Measurements from ENCODE around the gene MBP. TPM values are rescaled to one million over a fixed set of nuclear protein-coding genes. Genes with fewer than 3 reads are reported as not detected.

MBP gene
- total RNA-seq, 1 donor from 2014 or later, result 90.6 TPM

DNA sequence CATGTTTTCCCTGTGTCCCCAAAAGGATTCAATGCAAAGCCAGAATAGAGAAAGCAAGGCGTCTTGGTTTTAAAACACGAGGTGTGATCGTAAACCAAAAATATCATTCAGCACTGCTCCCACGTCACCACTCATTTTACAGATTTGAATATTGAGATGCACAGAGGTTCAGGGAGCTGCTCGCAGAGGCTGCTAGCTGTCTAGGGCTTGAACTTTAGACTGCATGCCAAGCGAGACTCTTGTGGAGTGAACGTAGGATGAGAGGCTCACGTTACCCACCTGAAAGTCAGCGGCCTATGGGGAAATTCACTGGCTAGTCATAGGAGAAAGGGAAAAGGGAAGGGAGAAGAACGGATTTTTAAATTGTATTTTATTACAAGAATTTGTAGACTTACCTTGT lies 130.1 kb downstream of the MBP start:
- H3K9me3 ChIP-seq, result no peaks in the 10 kb centered on the region
- TF ChIP-seq CTCF (IDR thresholded peaks at IDR 0.05), result no peak

DNA sequence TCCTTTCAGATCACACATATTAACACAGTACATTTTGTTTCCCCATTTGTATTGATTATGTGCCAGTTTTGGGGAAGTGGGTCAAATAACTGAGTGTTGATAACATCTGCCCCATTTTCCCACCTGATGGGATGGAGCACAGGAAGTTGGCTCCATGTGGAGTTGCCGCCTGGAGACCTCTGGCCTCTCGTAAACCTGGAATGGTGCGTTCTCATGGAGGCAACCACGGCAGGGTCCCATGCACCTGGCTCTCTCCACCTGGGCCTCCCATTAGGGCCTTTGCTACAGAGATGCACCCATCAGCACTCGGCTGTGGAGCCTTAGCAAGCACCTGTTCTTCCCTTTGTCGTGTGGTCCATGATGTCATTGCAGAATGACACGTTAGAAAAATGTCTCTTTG lies 130.6 kb downstream of the MBP start:
- Histone ChIP-seq H3K27ac (no peak overlapping the region), H3K9me3 (no peaks in the 10 kb centered on the region), H3K27me3 (ENCODE audit: low read depth) (no peaks in the 10 kb centered on the region), H3K4me1 (peaks cover 31% of the 10 kb centered on the region), H3K4me3 (no peak overlapping the region), H3K36me3 (no peaks in the 10 kb centered on the region)
- intact Hi-C loops (cut with DNase I), result no loop called here
- ATAC-seq (no peak), DNase-seq (no peak)
- no peak for TF ChIP-seq CTCF (IDR thresholded peaks at IDR 0.05)

More for the DNA sequence above, 130.1 kb downstream of the MBP start:
- Histone ChIP-seq H3K27me3 (ENCODE audit: low read depth) (no peaks in the 10 kb centered on the region), H3K27ac (no peak overlapping the region), H3K4me3 (no peak overlapping the region), H3K4me1 (peaks cover 36% of the 10 kb centered on the region), H3K36me3 (no peaks in the 10 kb centered on the region)
- DNase-seq, result no peak
- no peak for ATAC-seq
- intact Hi-C loops (cut with DNase I), result no loop called here

GRCh38 chr18:77001041-77001440 lies 131.5 kb downstream of the MBP start:
- ATAC-seq, result peak; percentile 13 to 18
- Histone ChIP-seq H3K4me3 (no peak overlapping the region), H3K27ac (no peak overlapping the region), H3K27me3 (ENCODE audit: low read depth) (no peaks in the 10 kb centered on the region), H3K36me3 (no peaks in the 10 kb centered on the region), H3K4me1 (peaks cover 23% of the 10 kb centered on the region), H3K9me3 (no peaks in the 10 kb centered on the region)
- intact Hi-C loops (cut with DNase I), result no loop called here
- DNase-seq, result peak; percentile 46
- no peak for TF ChIP-seq CTCF (IDR thresholded peaks at IDR 0.05)

DNA sequence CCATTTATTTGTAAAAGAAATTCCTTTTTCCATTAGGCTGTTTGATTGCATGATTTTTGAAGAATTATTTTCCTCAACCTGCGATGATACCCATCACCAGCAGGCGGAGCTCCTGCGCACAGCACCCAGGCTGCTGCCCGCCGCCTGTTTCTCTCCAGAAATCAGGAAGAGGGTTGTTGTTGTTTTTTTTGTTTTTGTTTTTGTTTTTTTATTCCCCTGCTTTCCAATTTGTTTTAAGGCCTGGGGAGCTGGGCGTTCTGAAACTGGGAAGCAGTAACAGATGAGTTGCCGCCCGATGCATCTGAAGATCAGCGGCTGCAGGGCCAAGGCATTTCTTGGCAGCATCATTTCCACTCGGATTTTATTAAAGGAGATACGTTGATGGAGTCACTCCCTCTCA lies 132.1 kb downstream of the MBP start:
- peak; percentile 97 for TF ChIP-seq CTCF (IDR thresholded peaks at IDR 0.05)
- ATAC-seq, result peak in 1 of 2 donors; percentile 57
- Histone ChIP-seq H3K4me3 (peak overlapping the region; percentile 25), H3K36me3 (no peaks in the 10 kb centered on the region), H3K27ac (no peak overlapping the region), H3K27me3 (ENCODE audit: low read depth) (no peaks in the 10 kb centered on the region), H3K9me3 (no peaks in the 10 kb centered on the region), H3K4me1 (peaks cover 18% of the 10 kb centered on the region)
- intact Hi-C loops (cut with DNase I), result no loop called here
- peak; percentile 74 for DNase-seq

DNA sequence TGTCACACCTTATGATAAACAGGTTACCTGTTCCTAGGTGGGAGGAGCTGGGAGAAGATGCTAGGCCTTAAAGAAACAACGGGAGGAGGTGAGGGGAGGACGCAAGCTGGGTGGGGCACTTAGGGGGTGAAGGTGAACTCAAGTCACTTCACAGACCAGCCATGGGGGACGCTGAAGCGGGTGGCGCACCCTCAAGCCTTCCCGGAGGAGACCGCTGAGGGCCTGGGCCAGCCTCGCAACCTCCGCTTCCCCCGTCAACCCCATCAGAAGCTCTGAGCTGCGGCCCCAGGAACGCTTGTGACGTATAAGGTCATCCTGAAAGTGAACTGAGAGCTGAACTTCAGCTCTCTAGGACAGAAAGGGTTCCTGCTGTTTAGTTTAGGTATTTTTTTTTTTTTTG lies 133.5 kb downstream of the MBP start:
- Histone ChIP-seq H3K9me3 (no peaks in the 10 kb centered on the region), H3K27ac (no peak overlapping the region), H3K4me3 (no peak overlapping the region), H3K36me3 (no peaks in the 10 kb centered on the region), H3K4me1 (peaks cover 13% of the 10 kb centered on the region), H3K27me3 (ENCODE audit: low read depth) (no peaks in the 10 kb centered on the region)
- intact Hi-C loops (cut with DNase I), result no loop called here
- TF ChIP-seq CTCF (IDR thresholded peaks at IDR 0.05), result no peak
- ATAC-seq, result peak in 1 of 2 donors; percentile 8
- DNase-seq, result no peak

All from lower lobe of right lung (tissue), 2 donors.